ENCODE results near the gene ECE1. TPM values are rescaled to one million over a fixed set of nuclear protein-coding genes. Genes with fewer than 3 reads are reported as not detected.
"Not testable (repeated sequence)": the region's sequence is repeated elsewhere in the genome, so short reads cannot be mapped to it uniquely, and the experiment has no call there.

The ECE1 gene
- total and polyA plus RNA-seq, 2 experiments from 2014 or later: 82.3 to 100 TPM

DNA sequence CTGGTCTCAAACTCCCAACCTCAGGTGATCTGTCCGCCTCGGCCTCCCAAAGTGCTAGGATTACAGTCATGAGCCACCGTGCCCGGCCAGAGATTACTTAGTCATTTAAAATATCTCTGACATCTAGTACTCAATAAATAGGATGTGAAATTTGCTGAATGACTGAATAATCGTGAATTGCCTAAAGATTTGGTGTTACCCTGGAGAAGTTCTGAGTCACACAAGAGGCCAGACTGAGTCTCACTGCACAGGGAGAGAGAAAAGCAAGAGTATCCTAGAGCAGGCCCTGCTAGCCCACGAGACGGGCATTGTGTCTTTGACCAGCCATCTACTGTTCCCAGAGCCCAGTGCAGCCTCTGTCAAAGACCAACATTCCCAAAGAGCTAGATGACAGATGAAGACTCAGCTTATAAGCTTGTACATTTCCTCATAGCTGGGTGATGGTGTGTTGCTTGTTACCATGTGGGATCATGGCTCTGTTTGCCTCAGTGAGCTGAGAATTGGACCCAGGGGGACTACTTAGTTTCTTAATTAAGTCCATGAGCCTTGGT, 108.0 kb downstream of the ECE1 start:
- H3K36me3 ChIP-seq (ENCODE audit: low read depth): no peaks in the 10 kb centered on the region
- in situ Hi-C loops (cut with MboI): loop anchor here (10.0 to 25.0 kb wide), 3 partner anchors 195 to 645 kb away; no protein-coding TSS in a partner anchor
- H3K27me3 ChIP-seq (replicated peaks; ENCODE audit: insufficient read depth): no peaks in the 10 kb centered on the region
- no peaks in the 10 kb centered on the region for H3K79me2 ChIP-seq (ENCODE audit: insufficient read depth)
- no peaks in the 10 kb centered on the region for H3K9me3 ChIP-seq (ENCODE audit: low read depth)
- H4K20me1 ChIP-seq (ENCODE audit: insufficient read depth): no peaks in the 10 kb centered on the region
- TF ChIP-seq EZH2phosphoT487 (IDR thresholded peaks at IDR 0.05; ENCODE audit: insufficient read depth, low read depth) (no peak), EZH2 (IDR thresholded peaks at IDR 0.05; ENCODE audit: insufficient read depth, poor library complexity, severe bottlenecking) (no peak)
- peak; percentile 71 for DNase-seq
- 0 out of 2 replicates have a peak overlapping the region, but pooled peaks have one; percentile 7 for H2AFZ ChIP-seq
- H3F3A ChIP-seq (ENCODE audit: insufficient read depth): peaks cover 13% of the 10 kb centered on the region; the same call in 1 of the 2 replicates
- peaks cover 10% of the 10 kb centered on the region for H3K4me1 ChIP-seq (ENCODE audit: insufficient read depth)
- H3K27ac ChIP-seq: peak overlapping the region; percentile 47
- H3K9me2 ChIP-seq (ENCODE audit: insufficient read depth): no peaks in the 10 kb centered on the region
- 48 to 60% methylated on average over 7 of the region's 7 CpGs for WGBS, 2 experiments (ENCODE audit: low coverage in 1 of 2, low lambda C conversion rate in 2 of 2, missing lambda C conversion rate in 2 of 2)
- H3K4me2 ChIP-seq (ENCODE audit: unreplicated experiment): no peak overlapping the region
- no peak overlapping the region for H3K4me3 ChIP-seq
- no peak overlapping the region for H3K9ac ChIP-seq

DNA sequence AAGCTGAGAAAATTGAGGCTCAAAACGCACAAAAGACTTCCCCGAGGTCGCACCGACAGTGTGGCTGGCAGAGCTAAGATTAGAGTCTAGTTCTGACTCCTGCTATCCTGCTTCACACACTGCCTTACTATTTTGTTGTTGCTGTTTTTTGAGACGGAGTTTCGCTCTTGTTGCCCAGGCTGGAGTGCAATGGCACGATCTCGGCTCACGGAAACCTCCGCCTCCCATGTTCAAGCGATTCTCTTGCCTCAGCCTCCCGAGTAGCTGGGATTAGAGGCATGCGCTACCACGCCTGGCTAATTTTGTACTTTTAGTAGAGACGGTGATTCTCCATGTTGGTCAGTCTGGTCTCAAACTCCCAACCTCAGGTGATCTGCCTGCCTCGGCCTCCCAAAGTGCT, 112.0 kb downstream of the ECE1 start:
- not testable (repeated sequence) for H3K27me3 ChIP-seq (replicated peaks; ENCODE audit: insufficient read depth); H3K4me3 ChIP-seq; H3K27ac ChIP-seq; H2AFZ ChIP-seq; H3K4me2 ChIP-seq (ENCODE audit: unreplicated experiment); H3K36me3 ChIP-seq (ENCODE audit: low read depth); DNase-seq; H3K9ac ChIP-seq; H3K9me3 ChIP-seq (ENCODE audit: low read depth); H3K9me2 ChIP-seq (ENCODE audit: insufficient read depth); H4K20me1 ChIP-seq (ENCODE audit: insufficient read depth)
- peaks cover 33% of the 10 kb centered on the region for H3F3A ChIP-seq (ENCODE audit: insufficient read depth)
- WGBS, 2 experiments (ENCODE audit: low coverage in 1 of 2, low lambda C conversion rate in 2 of 2, missing lambda C conversion rate in 2 of 2): 97 to 98% methylated on average over 16 of the region's 16 CpGs
- in situ Hi-C loops (cut with MboI): loop anchor here (25.0 kb wide), 2 partner anchors 191 to 641 kb away; no protein-coding TSS in a partner anchor
- H3K79me2 ChIP-seq (ENCODE audit: insufficient read depth): peaks cover 27% of the 10 kb centered on the region
- peaks cover 17% of the 10 kb centered on the region for H3K4me1 ChIP-seq (ENCODE audit: insufficient read depth)

DNA sequence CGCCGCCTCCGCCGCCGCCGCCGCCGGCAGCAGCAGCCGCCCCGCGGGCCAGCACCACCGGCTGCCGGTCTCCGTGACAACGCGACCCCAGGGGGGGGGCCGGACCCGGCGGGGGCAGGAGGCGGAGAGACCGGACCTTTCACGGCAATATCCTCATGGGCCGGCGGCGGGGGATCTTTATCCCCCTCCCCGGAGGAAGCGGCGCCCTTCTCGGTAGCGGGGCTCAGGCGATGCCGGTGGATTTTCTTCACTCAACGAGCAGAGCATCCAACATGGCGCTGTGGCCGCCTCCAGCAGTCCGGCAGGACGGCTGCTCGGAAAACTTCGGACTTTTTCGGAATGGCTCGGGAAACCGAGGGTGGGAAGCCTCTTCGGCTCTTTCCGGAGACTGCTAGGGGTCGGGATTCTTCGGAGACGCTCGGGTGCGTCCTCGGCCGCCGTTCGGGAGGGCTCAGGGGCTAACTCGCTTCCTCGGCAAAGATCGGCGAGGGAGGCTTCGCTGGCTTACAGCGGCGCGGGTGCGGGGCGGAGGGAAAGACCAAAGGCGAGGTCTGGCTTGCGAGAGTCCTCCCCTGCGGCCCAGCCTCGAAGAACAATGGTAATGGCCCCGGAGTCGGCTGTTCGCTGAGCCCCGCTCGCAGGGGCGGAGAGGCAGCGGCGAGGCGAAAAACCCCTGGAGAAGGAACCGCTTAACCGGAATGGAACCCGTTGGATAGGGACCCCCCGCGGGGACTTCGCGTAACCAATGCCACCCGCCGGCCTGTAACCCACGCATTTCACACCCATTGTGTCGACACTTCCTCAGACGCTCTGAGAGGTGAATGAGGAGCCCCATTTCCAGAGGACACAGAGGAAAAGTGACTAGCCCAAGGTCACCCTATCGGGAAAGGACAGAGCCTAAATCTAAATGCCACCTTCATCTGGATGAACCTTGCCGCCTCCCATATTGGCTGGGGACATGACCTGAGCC, 113.4 kb downstream of the ECE1 start, which contains the start of gene EIF4G3:
Gene EIF4G3, minus strand, starts transcription at position 312 of the 970 bp plus-strand sequence. CDS start 174,155 bp downstream, outside the sequence.
- Histone ChIP-seq H3K4me2 (ENCODE audit: unreplicated experiment) (peak within 1 kb of the TSS; percentile 98), H3F3A (ENCODE audit: insufficient read depth) (peaks cover 24% of the 10 kb centered on the region), H3K79me2 (ENCODE audit: insufficient read depth) (peaks cover 41% of the 10 kb centered on the region), H2AFZ (peak within 1 kb of the TSS; percentile 79), H3K4me3 (peak within 1 kb of the TSS; percentile 89), H3K9me3 (ENCODE audit: low read depth) (no peaks in the 10 kb centered on the region), H3K9ac (peak within 1 kb of the TSS; percentile 93), H3K36me3 (ENCODE audit: low read depth) (no peaks in the 10 kb centered on the region), H4K20me1 (ENCODE audit: insufficient read depth) (no peaks in the 10 kb centered on the region), H3K27ac (peak within 1 kb of the TSS; percentile 87), H3K4me1 (ENCODE audit: insufficient read depth) (peaks cover 8% of the 10 kb centered on the region), H3K9me2 (ENCODE audit: insufficient read depth) (no peaks in the 10 kb centered on the region), H3K27me3 (replicated peaks; ENCODE audit: insufficient read depth) (no peaks in the 10 kb centered on the region)
- WGBS, 2 experiments (ENCODE audit: low coverage in 1 of 2, low lambda C conversion rate in 2 of 2, missing lambda C conversion rate in 2 of 2): 3 to 6% methylated on average over 67 to 69 of the region's 90 CpGs
- TF ChIP-seq EZH2 (IDR thresholded peaks at IDR 0.05; ENCODE audit: insufficient read depth, poor library complexity, severe bottlenecking) (no peak), EZH2phosphoT487 (IDR thresholded peaks at IDR 0.05; ENCODE audit: insufficient read depth, low read depth) (no peak)
- peak; percentile 99 for DNase-seq
- in situ Hi-C loops (cut with MboI): loop anchor here (25.0 kb wide), 2 partner anchors 190 to 640 kb away; no protein-coding TSS in a partner anchor
